A673 (cell line): ENCODE data around the gene APEX2. TPM values are rescaled to one million over a fixed set of nuclear protein-coding genes. Genes with fewer than 3 reads are reported as not detected.
"Not testable (repeated sequence)": the region's sequence is repeated elsewhere in the genome, so short reads cannot be mapped to it uniquely, and the experiment has no call there.

ENCODE experiments used
- BruUV-seq: library from RNA; stranded (reverse); fragments of 400-500 nt; replicated peaks from 2 replicates; lab custom pipeline; 2021; lab: Mats Ljungman, UMichigan
- CTCF ChIA-PET: fragments of 300-600 bp; sonication (Branson Sonifier 250); formaldehyde crosslinking; loops from one replicate; lab custom pipeline; 2022; ENCODE audit warnings: antibody characterized with exemption; lab: Charles Lee
- POLR2A ChIA-PET: fragments of 300-600 bp; sonication (Branson Sonifier 250); formaldehyde crosslinking; loops from one replicate; lab custom pipeline; 2022; ENCODE audit warnings: antibody characterized with exemption; ENCODE audit not compliant: low non-redundant PET; lab: Charles Lee
- DNase-seq: peaks from one replicate; pipeline ENCODE4 v3.0.0-alpha.2; 2015; ENCODE audit warnings: low spot score
- H3K27ac ChIP-seq: fragments of 200-600 bp; sonication (generic); 2 replicates; pipeline ENCODE4 v1.5.1; 2016; ENCODE audit warnings: mixed run types, low read depth, mild to moderate bottlenecking, mixed read lengths, antibody characterized with exemption, low read length; ENCODE audit not compliant: poor library complexity, severe bottlenecking
- H3K27me3 ChIP-seq: fragments of 200-600 bp; sonication (generic); replicated peaks from 2 replicates; pipeline ENCODE4 v1.6.1; 2017; ENCODE audit warnings: mixed run types, low read depth, mild to moderate bottlenecking, mixed read lengths, antibody characterized with exemption, low read length; ENCODE audit not compliant: insufficient read depth, poor library complexity
- H3K36me3 ChIP-seq: fragments of 200-600 bp; sonication (generic); 2 replicates; pipeline ENCODE4 v1.6.1; 2016; ENCODE audit warnings: mixed run types, mild to moderate bottlenecking, mixed read lengths, antibody characterized with exemption, low read length; ENCODE audit not compliant: insufficient read depth, poor library complexity, severe bottlenecking
- H3K4me1 ChIP-seq: fragments of 200-600 bp; sonication (generic); 2 replicates; pipeline ENCODE4 v1.6.1; 2017; ENCODE audit warnings: mixed run types, mild to moderate bottlenecking, mixed read lengths, antibody characterized with exemption, low read length; ENCODE audit not compliant: insufficient read depth, poor library complexity, severe bottlenecking
- H3K4me3 ChIP-seq: fragments of 200-600 bp; sonication (generic); 2 replicates; pipeline ENCODE4 v1.5.1; 2016; ENCODE audit warnings: low read depth, mixed run types, mild to moderate bottlenecking, mixed read lengths, low read length; ENCODE audit not compliant: poor library complexity, severe bottlenecking
- H3K9me3 ChIP-seq: fragments of 200-600 bp; sonication (generic); 2 replicates; pipeline ENCODE4 v1.6.1; 2016; ENCODE audit warnings: mixed run types, low read depth, mild to moderate bottlenecking, mixed read lengths, antibody characterized with exemption, low read length; ENCODE audit not compliant: poor library complexity, severe bottlenecking
- EZH2 ChIP-seq: fragments of 200-600 bp; sonication (generic); IDR thresholded peaks from 2 replicates; pipeline ENCODE4 v1.6.1; 2017; ENCODE audit warnings: borderline replicate concordance, low read depth, mild to moderate bottlenecking, mixed read lengths, antibody characterized with exemption, low read length; ENCODE audit not compliant: poor library complexity, severe bottlenecking
- intact Hi-C: fragments of 100-400 bp; cut with micrococcal nuclease; formaldehyde crosslinking; loops from one replicate; pipeline ENCODE4 v1.10.0; 2022; ENCODE audit not compliant: unreplicated experiment
- total RNA-seq: library from RNA; stranded (reverse); gene quantifications from 2 replicates; pipeline ENCODE4 v1.2.3, GENCODE V29; 2021
- TF ChIP-seq, protein P1 (sequence below): fragments of 300-800, 200-600 bp; sonication (generic); conservative IDR thresholded peaks from 2 replicates; pipeline ENCODE4 v1.5.1; 2017; ENCODE audit warnings: low read depth, mild to moderate bottlenecking, antibody characterized with exemption, low read length, moderate library complexity, mixed read lengths

APEX2 gene
- total RNA-seq, 1 experiment from 2014 or later = 27.5 TPM

- no peak overlapping the region for H3K27ac ChIP-seq
- intact Hi-C loops = no loop called here
- H3K36me3 ChIP-seq = no peaks in the 10 kb centered on the region
- no TSS peak for BruUV-seq
- H3K9me3 ChIP-seq = peaks cover 3% of the 10 kb centered on the region
- H3K4me1 ChIP-seq = no peaks in the 10 kb centered on the region
- H3K4me3 ChIP-seq = no peak overlapping the region
- ChIA-PET CTCF (no interaction called here), POLR2A (no interaction called here)
- H3K27me3 ChIP-seq = no peaks in the 10 kb centered on the region
- TF ChIP-seq EZH2 = no peak
- TF ChIP-seq, protein P1, sequence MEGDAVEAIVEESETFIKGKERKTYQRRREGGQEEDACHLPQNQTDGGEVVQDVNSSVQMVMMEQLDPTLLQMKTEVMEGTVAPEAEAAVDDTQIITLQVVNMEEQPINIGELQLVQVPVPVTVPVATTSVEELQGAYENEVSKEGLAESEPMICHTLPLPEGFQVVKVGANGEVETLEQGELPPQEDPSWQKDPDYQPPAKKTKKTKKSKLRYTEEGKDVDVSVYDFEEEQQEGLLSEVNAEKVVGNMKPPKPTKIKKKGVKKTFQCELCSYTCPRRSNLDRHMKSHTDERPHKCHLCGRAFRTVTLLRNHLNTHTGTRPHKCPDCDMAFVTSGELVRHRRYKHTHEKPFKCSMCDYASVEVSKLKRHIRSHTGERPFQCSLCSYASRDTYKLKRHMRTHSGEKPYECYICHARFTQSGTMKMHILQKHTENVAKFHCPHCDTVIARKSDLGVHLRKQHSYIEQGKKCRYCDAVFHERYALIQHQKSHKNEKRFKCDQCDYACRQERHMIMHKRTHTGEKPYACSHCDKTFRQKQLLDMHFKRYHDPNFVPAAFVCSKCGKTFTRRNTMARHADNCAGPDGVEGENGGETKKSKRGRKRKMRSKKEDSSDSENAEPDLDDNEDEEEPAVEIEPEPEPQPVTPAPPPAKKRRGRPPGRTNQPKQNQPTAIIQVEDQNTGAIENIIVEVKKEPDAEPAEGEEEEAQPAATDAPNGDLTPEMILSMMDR = no peak
- no peak for DNase-seq
Observed at GRCh38 chrX:54978448-54978847, 21.7 kb upstream of the APEX2 start.

DNA sequence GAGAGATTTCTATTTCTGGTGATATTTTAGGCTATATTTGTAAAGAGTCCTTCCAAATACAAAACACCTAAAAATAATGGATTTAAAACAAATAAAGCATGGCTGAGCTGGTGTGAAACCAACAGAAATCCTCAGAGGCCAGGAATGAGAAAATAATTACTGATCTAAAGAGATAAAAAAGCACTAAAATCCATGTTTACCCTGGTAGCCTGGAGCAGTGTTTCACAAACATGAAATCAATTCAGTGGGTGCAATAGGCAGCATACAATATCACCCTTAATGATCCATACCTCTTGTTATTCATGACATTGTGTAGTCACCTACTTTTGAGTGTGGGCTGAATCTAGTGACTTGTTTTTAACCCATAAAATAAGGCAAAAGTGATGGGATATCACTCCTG is 20.7 kb upstream of the APEX2 start:
- Histone ChIP-seq H3K27ac (no peak overlapping the region), H3K4me3 (no peak overlapping the region), H3K9me3 (peaks cover 3% of the 10 kb centered on the region), H3K36me3 (no peaks in the 10 kb centered on the region), H3K27me3 (no peaks in the 10 kb centered on the region), H3K4me1 (no peaks in the 10 kb centered on the region)
- DNase-seq = no peak
- intact Hi-C loops = no loop called here
- TF ChIP-seq, protein P1 = no peak
- no peak for TF ChIP-seq EZH2
- no TSS peak for BruUV-seq
- POLR2A ChIA-PET = no interaction called here
- CTCF ChIA-PET = no interaction called here

- no peak overlapping the region for H3K4me3 ChIP-seq
- ChIA-PET POLR2A (no interaction called here), CTCF (no interaction called here)
- no TSS peak for BruUV-seq
- DNase-seq = no peak
- intact Hi-C loops = no loop called here
- TF ChIP-seq, protein P1 = no peak
- TF ChIP-seq EZH2 = no peak
- H3K27ac ChIP-seq = no peak overlapping the region
- H3K36me3 ChIP-seq = no peaks in the 10 kb centered on the region
- H3K4me1 ChIP-seq = no peaks in the 10 kb centered on the region
- no peaks in the 10 kb centered on the region for H3K27me3 ChIP-seq
- peaks cover 3% of the 10 kb centered on the region for H3K9me3 ChIP-seq
Observed at GRCh38 chrX:54980334-54980733, 19.8 kb upstream of the APEX2 start.

- DNase-seq, H3K27me3 ChIP-seq, POLR2A ChIA-PET, BruUV-seq, H3K9me3 ChIP-seq, CTCF ChIA-PET, intact Hi-C loops, H3K36me3 ChIP-seq, H3K4me3 ChIP-seq, H3K4me1 ChIP-seq, H3K27ac ChIP-seq: not testable (repeated sequence)
Observed at GRCh38 chrX:54983306-54983705, 16.9 kb upstream of the APEX2 start.
